ENCODE results near the gene AAK1. TPM values are rescaled to one million over a fixed set of nuclear protein-coding genes. Genes with fewer than 3 reads are reported as not detected.
"Not testable (repeated sequence)": the region's sequence is repeated elsewhere in the genome, so short reads cannot be mapped to it uniquely, and the experiment has no call there.

AAK1 gene
- total RNA-seq, 2 donors from 2014 or later, result 70.7 to 77.3 TPM

GRCh38 chr2:69669666-69670065 is 26.1 kb upstream of the AAK1 start:
- no peak for TF ChIP-seq POLR2AphosphoS5 (IDR thresholded peaks at IDR 0.05)
- H3K4me1 ChIP-seq (replicated peaks), result no peaks in the 10 kb centered on the region
- peak overlapping the region in 1 of 2 donors; percentile 5 for H3K27ac ChIP-seq
- H3K9me3 ChIP-seq, result no peaks in the 10 kb centered on the region
- no peaks in the 10 kb centered on the region for H3K27me3 ChIP-seq (replicated peaks; ENCODE audit: insufficient read depth)
- no peak overlapping the region for H3K4me3 ChIP-seq
- WGBS, result 77% methylated on average over 2 of the region's 2 CpGs
- H3K36me3 ChIP-seq, result no peaks in the 10 kb centered on the region
- intact Hi-C loops (cut with DNase I), result no loop called here
- DNase-seq (ENCODE audit: low spot score), result no peak

GRCh38 chr2:69668598-69668997 is 25.1 kb upstream of the AAK1 start:
- H3K27ac ChIP-seq, result peak overlapping the region in 1 of 2 donors; percentile 5
- no peak for DNase-seq (ENCODE audit: low spot score)
- H3K4me1 ChIP-seq (replicated peaks), result no peaks in the 10 kb centered on the region
- H3K36me3 ChIP-seq, result no peaks in the 10 kb centered on the region
- H3K9me3 ChIP-seq, result no peaks in the 10 kb centered on the region
- H3K27me3 ChIP-seq (replicated peaks; ENCODE audit: insufficient read depth), result no peaks in the 10 kb centered on the region
- intact Hi-C loops (cut with DNase I), result no loop called here
- 92% methylated on average over 5 of the region's 5 CpGs for WGBS
- TF ChIP-seq POLR2AphosphoS5 (IDR thresholded peaks at IDR 0.05) (no peak), CTCF (IDR thresholded peaks at IDR 0.05) (no peak), POLR2A (IDR thresholded peaks at IDR 0.05) (no peak)
- H3K4me3 ChIP-seq, result no peak overlapping the region

GRCh38 chr2:69667805-69668382 is 24.4 kb upstream of the AAK1 start:
- Histone ChIP-seq H3K36me3 (no peaks in the 10 kb centered on the region), H3K27ac (peak overlapping the region in 1 of 2 donors; percentile 5), H3K9me3 (no peaks in the 10 kb centered on the region), H3K4me3 (no peak overlapping the region), H3K4me1 (replicated peaks) (no peaks in the 10 kb centered on the region), H3K27me3 (replicated peaks; ENCODE audit: insufficient read depth) (no peaks in the 10 kb centered on the region)
- 32% methylated on average over 7 of the region's 7 CpGs for WGBS
- intact Hi-C loops (cut with DNase I), result no loop called here
- TF ChIP-seq POLR2AphosphoS5 (IDR thresholded peaks at IDR 0.05) (peak; percentile 66), CTCF (IDR thresholded peaks at IDR 0.05) (no peak)
- DNase-seq (ENCODE audit: low spot score), result peak; percentile 54

GRCh38 chr2:69665152-69665551 is 21.6 kb upstream of the AAK1 start:
- intact Hi-C loops (cut with DNase I), result no loop called here
- WGBS, result 95% methylated on average over 9 of the region's 9 CpGs
- H3K4me3 ChIP-seq, result no peak overlapping the region
- no peaks in the 10 kb centered on the region for H3K27me3 ChIP-seq (replicated peaks; ENCODE audit: insufficient read depth)
- H3K27ac ChIP-seq, result no peak overlapping the region
- TF ChIP-seq CTCF (IDR thresholded peaks at IDR 0.05), result no peak
- no peak for TF ChIP-seq POLR2A (IDR thresholded peaks at IDR 0.05)
- TF ChIP-seq POLR2AphosphoS5 (IDR thresholded peaks at IDR 0.05), result no peak
- DNase-seq (ENCODE audit: low spot score), result no peak
- no peaks in the 10 kb centered on the region for H3K4me1 ChIP-seq (replicated peaks)
- no peaks in the 10 kb centered on the region for H3K9me3 ChIP-seq
- no peaks in the 10 kb centered on the region for H3K36me3 ChIP-seq

GRCh38 chr2:69663860-69664259 is 20.3 kb upstream of the AAK1 start:
- Histone ChIP-seq H3K4me3 (no peak overlapping the region), H3K27me3 (replicated peaks; ENCODE audit: insufficient read depth) (no peaks in the 10 kb centered on the region), H3K36me3 (no peaks in the 10 kb centered on the region), H3K9me3 (no peaks in the 10 kb centered on the region), H3K27ac (no peak overlapping the region), H3K4me1 (replicated peaks) (no peaks in the 10 kb centered on the region)
- TF ChIP-seq POLR2AphosphoS5 (IDR thresholded peaks at IDR 0.05) (no peak), CTCF (IDR thresholded peaks at IDR 0.05) (no peak), POLR2A (IDR thresholded peaks at IDR 0.05) (no peak)
- DNase-seq (ENCODE audit: low spot score), result no peak
- WGBS, result 90% methylated on average over 3 of the region's 3 CpGs
- intact Hi-C loops (cut with DNase I), result no loop called here

GRCh38 chr2:69662547-69662946 is 19.0 kb upstream of the AAK1 start:
- DNase-seq (ENCODE audit: low spot score); H3K4me1 ChIP-seq (replicated peaks); H3K27ac ChIP-seq; H3K36me3 ChIP-seq; intact Hi-C loops (cut with DNase I); H3K9me3 ChIP-seq; H3K27me3 ChIP-seq (replicated peaks; ENCODE audit: insufficient read depth); H3K4me3 ChIP-seq: not testable (repeated sequence)
- 48% methylated on average over 2 of the region's 2 CpGs for WGBS

Data from prostate gland (tissue), 2 donors.